Muscle layer of duodenum (tissue), 2 donors: ENCODE results near the gene TMEM132C.

Experiments
- H3K27ac ChIP-seq: one replicate; pipeline ENCODE4 v1.7.0; 2013; ENCODE audit warnings: mild to moderate bottlenecking, low read length
- H3K27me3 ChIP-seq: one replicate; pipeline ENCODE4 v1.7.0; 2013; ENCODE audit warnings: low read depth, mild to moderate bottlenecking, control low read depth, low read length
- H3K36me3 ChIP-seq, 2 donors: one replicate each; pipeline ENCODE4 v1.7.0; 2013; ENCODE audit warnings: low read length in 2 of 2, control low read depth in 1 of 2, mild to moderate bottlenecking in 1 of 2; ENCODE audit not compliant: insufficient read depth in 2 of 2, control insufficient read depth in 1 of 2
- H3K4me1 ChIP-seq, 2 donors: one replicate each; pipeline ENCODE4 v1.7.0; 2013; ENCODE audit warnings: low read length in 2 of 2, mild to moderate bottlenecking in 2 of 2, control low read depth in 1 of 2, moderate library complexity in 1 of 2; ENCODE audit not compliant: insufficient read depth in 2 of 2, control insufficient read depth in 1 of 2
- H3K4me3 ChIP-seq, 2 donors: one replicate each; pipeline ENCODE4 v1.7.0; 2013; ENCODE audit warnings: low read length in 2 of 2, low read depth in 1 of 2, mild to moderate bottlenecking in 1 of 2
- H3K9me3 ChIP-seq, 2 donors: one replicate each; pipeline ENCODE4 v1.7.0; 2013; ENCODE audit warnings: low read length in 2 of 2, control low read depth in 1 of 2, mild to moderate bottlenecking in 1 of 2; ENCODE audit not compliant: control insufficient read depth in 1 of 2
- donor health status: healthy.

TMEM132C gene

DNA sequence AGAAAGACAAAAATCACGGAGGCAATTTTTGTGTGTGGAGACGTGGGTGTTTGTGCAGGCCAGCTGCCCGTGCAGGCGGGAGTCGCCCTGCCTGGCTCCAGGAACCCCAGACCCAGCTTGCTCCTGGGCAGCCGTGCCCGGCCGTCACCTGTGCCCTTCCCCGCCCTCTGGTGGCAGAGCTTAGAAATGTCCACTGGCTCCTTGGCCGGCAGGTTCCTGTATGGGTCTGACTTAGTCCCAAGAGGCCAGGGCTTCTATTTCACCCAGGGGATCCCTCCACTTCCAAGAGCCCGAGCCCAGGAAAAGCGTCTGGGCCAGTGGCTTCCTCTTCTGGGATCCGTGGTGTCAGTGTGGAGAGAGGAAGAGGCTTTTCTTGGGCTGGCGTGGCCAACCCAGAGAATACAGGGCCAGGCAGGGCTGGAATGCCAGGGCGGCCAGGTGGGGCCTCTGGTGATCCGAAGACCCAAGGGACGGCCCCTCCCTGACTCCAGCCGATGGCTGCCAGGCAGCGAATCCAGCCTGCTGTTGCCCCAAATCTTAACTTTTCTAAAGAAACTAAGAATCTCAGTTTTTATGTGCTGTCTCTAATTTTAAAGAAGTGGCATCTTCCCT is 120.9 kb downstream of the TMEM132C start:
- Histone ChIP-seq H3K9me3 (peaks cover 0 to 4% of the 10 kb centered on the region in 2 donors), H3K4me3 (no peak overlapping the region), H3K4me1 (no peaks in the 10 kb centered on the region), H3K27me3 (no peaks in the 10 kb centered on the region), H3K36me3 (no peaks in the 10 kb centered on the region), H3K27ac (no peak overlapping the region)

- Histone ChIP-seq H3K27me3 (no peaks in the 10 kb centered on the region), H3K27ac (no peak overlapping the region), H3K9me3 (peaks cover 0 to 7% of the 10 kb centered on the region in 2 donors), H3K36me3 (no peaks in the 10 kb centered on the region), H3K4me3 (no peak overlapping the region), H3K4me1 (no peaks in the 10 kb centered on the region)
Observed at GRCh38 chr12:128388461-128389000, 121.6 kb downstream of the TMEM132C start.

- Histone ChIP-seq H3K9me3 (peaks cover 0 to 16% of the 10 kb centered on the region in 2 donors), H3K27ac (no peak overlapping the region), H3K4me1 (no peaks in the 10 kb centered on the region), H3K27me3 (no peaks in the 10 kb centered on the region), H3K4me3 (no peak overlapping the region), H3K36me3 (no peaks in the 10 kb centered on the region)
Observed at GRCh38 chr12:128393346-128393745, 126.4 kb downstream of the TMEM132C start.

- no peaks in the 10 kb centered on the region for H3K4me1 ChIP-seq
- no peaks in the 10 kb centered on the region for H3K27me3 ChIP-seq
- H3K36me3 ChIP-seq = no peaks in the 10 kb centered on the region
- peaks cover 0 to 16% of the 10 kb centered on the region in 2 donors for H3K9me3 ChIP-seq
- H3K27ac ChIP-seq = no peak overlapping the region
- H3K4me3 ChIP-seq = no peak overlapping the region
Observed at GRCh38 chr12:128394137-128394536, 127.2 kb downstream of the TMEM132C start.

DNA sequence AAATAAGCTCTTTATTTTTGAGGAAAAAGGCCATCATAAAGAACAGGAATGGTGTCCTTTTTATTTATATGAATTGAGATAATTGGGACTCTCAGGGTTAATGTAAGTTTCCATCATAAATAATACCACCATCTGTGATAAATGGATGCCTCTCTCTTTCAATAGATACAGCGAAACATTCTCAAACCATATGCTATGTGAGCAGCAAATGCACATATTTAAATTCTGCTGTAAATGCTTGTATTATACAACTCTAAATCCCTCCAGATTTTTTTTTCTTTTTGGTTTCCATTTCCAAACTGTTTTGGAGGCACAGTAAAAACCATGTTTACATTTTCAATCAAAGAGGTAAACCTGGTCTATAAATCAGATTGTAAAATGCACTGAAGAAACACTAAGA is 132.3 kb downstream of the TMEM132C start:
- Histone ChIP-seq H3K9me3 (peaks cover 0 to 4% of the 10 kb centered on the region in 2 donors), H3K4me3 (no peak overlapping the region), H3K27me3 (no peaks in the 10 kb centered on the region), H3K4me1 (no peaks in the 10 kb centered on the region), H3K27ac (no peak overlapping the region), H3K36me3 (no peaks in the 10 kb centered on the region)

DNA sequence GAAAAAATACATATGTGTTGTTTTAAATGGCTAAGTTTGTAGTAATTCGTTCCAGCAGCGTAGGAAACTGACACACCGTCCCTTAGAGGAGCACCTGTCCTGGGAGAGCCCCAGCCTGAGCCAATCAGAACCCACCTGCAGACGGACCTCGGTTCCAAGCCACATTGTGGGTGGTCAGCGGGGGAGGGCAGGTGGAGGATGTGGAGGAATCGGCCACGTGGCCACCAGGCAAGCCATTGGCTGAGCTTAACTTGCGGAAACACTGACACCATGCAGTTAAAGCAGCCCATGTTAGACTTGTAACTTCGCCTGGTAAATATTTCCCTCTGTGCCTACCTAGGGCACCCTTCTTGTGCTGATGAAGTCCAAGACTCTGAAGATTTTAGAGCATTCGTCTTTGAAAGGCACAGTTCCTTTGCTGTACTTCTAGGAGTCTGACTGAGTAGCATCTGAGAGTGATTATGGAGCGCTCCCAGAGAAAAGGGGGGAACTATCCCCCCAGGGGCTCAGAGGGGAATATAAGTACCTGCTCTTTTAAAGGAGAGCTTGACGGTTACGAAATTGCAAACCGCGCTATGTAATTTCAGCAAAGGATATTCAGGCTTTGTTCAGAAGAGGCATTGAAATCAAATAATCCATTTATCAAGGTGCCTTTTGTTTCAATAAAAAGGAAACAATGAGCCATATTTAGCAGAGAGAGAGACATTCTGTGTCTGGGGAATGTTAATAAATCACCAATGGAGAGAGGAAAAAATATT is 135.7 kb downstream of the TMEM132C start:
- H3K9me3 ChIP-seq = no peaks in the 10 kb centered on the region
- H3K4me3 ChIP-seq = no peak overlapping the region
- no peaks in the 10 kb centered on the region for H3K27me3 ChIP-seq
- no peaks in the 10 kb centered on the region for H3K36me3 ChIP-seq
- no peak overlapping the region for H3K27ac ChIP-seq
- H3K4me1 ChIP-seq = no peaks in the 10 kb centered on the region

DNA sequence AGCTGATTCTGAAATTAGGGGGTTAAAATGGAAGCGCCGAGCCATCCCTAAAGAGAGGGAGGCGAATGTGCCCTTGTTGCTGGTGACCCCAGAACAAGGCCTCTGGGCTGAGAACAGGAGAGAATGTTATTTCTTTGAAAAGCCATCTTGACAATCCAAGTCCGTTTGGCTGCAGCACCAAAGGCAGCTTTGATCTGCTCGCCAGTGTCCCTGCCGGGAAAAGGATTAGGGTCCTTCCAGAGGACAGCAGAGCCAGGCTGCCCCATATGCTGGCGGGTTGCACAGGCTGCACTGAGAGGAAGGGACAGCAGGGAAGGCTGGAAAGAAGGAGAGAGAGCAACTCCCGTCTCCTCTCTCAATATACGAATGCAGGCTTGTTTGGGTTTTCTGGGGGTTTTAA is 141.7 kb downstream of the TMEM132C start:
- Histone ChIP-seq H3K27me3 (no peaks in the 10 kb centered on the region), H3K27ac (no peak overlapping the region), H3K36me3 (no peaks in the 10 kb centered on the region), H3K4me3 (no peak overlapping the region), H3K9me3 (no peaks in the 10 kb centered on the region), H3K4me1 (no peaks in the 10 kb centered on the region)

- no peak overlapping the region for H3K4me3 ChIP-seq
- H3K27ac ChIP-seq = no peak overlapping the region
- no peaks in the 10 kb centered on the region for H3K36me3 ChIP-seq
- no peaks in the 10 kb centered on the region for H3K9me3 ChIP-seq
- H3K27me3 ChIP-seq = no peaks in the 10 kb centered on the region
- no peaks in the 10 kb centered on the region for H3K4me1 ChIP-seq
Observed at GRCh38 chr12:128415036-128415560, 148.1 kb downstream of the TMEM132C start.

DNA sequence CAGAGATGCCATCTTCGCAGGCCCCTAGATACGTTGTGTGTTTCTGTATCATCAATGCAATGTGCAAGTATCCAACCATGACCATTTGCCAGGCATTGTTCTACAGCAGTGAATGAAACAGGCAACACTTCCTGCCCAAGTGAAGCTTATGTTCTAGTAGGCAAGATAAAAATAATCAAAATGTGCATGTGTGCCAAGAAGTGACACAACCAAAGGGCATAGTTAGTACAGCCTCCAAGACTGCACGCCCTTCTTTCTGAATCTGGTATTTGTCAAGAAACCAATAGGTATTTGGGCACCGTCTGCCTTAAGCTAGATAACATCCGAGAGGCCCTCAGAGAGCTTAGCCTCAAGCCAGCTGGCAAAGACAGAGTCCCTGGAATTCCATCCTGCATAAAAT is 152.0 kb downstream of the TMEM132C start:
- H3K9me3 ChIP-seq = no peaks in the 10 kb centered on the region
- H3K4me1 ChIP-seq = no peaks in the 10 kb centered on the region
- no peak overlapping the region for H3K27ac ChIP-seq
- H3K36me3 ChIP-seq = no peaks in the 10 kb centered on the region
- H3K27me3 ChIP-seq = no peaks in the 10 kb centered on the region
- no peak overlapping the region for H3K4me3 ChIP-seq

DNA sequence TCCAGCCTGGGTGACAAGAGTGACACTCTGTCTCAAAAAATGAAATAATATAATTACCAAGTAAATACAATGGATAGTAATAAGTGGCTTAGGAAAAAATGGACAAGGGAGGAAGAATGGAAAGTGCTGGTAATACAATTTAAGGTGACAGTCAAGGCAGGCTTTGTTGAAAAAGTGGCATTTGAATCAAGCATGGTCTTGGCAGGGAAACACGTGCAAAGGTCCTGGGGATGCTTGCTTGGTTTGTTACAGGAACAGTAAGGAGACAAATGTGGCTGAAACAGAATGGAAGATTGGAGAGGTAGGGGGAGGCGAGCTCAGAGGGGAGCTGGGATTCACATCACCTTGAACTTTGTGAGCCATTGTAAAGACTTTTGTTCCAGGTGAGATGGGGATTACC is 153.2 kb downstream of the TMEM132C start:
- no peaks in the 10 kb centered on the region for H3K27me3 ChIP-seq
- no peaks in the 10 kb centered on the region for H3K36me3 ChIP-seq
- H3K4me1 ChIP-seq = no peaks in the 10 kb centered on the region

GRCh38 chr12:128421375-128421774 is 154.4 kb downstream of the TMEM132C start:
- Histone ChIP-seq H3K4me1 (no peaks in the 10 kb centered on the region), H3K27ac (no peak overlapping the region), H3K4me3 (no peak overlapping the region), H3K36me3 (no peaks in the 10 kb centered on the region), H3K27me3 (no peaks in the 10 kb centered on the region), H3K9me3 (no peaks in the 10 kb centered on the region)

More for the DNA sequence above, 153.2 kb downstream of the TMEM132C start:
- H3K9me3 ChIP-seq = no peaks in the 10 kb centered on the region
- H3K4me3 ChIP-seq = no peak overlapping the region
- H3K27ac ChIP-seq = no peak overlapping the region
